HG03159 (cell line): ENCODE results near the gene DLEC1.
"Not testable (repeated sequence)": the region's sequence is repeated elsewhere in the genome, so short reads cannot be mapped to it uniquely, and the experiment has no call there.

ENCODE experiments used
- ATAC-seq: cut with Tn5 transposase; IDR thresholded peaks from one replicate; pipeline ENCODE4 v1.9.1; 2021; ENCODE audit warnings: mild to moderate bottlenecking, moderate library complexity; ENCODE audit not compliant: unreplicated experiment

The DLEC1 gene

DNA sequence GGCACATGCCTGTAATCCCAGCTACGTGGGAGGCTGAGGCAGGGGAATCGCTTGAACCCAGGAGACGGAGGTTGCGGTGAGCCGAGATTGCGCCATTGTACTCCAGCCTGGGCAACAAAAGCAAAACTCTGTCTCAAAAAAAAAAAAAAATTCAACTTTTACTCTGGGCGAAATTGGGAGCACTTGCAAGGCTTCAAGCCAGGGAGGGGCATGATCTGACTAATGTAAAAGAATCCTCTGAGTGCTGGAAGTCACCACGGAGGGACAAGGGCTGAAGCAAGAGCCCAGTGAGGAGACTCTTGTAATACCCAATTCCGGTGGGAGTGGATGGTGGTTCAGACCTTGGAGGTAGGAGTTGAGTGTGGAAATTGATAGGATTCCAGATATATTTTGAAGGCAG lies 4.7 kb upstream of the DLEC1 start:
- ATAC-seq = not testable (repeated sequence)

DNA sequence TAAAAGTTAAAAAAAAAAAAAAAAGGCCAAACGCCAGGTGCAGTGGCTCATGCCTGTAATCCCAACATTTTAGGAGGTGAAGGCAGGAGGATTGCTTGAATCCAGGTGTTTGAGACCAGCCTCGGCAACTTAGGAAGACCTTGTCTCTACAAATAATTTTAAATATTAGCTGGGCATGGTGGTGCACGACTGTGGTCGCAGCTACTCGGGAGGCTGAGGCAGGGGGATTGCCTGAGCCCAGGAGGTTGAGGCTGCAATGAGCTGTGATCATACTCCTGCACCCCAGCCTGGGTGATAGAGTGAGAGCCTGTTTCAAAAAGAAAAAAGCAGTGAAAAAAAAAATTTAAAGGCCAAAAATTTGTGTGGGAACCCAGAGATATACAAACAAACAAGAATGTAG lies 2.7 kb upstream of the DLEC1 start:
- ATAC-seq = no peak

DNA sequence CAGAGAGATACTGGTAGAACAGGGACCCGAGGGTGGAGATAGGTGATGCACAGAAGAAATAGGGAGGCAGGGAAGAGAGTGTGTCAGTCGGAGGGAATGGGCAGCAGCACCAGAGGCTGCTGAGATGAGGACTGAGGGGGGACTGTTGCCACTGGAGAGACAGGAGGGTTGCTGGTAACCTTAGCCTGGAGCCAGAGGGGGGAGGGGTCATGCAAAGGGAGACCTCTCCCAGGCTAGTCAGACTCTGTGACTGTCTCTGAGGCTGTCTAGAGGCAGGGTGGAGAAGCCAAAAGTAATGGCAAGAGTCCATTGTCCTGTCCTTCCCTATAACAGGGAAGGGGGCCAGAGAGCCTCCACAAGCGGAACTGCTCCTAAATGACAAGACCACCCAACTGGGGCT lies 2.1 kb upstream of the DLEC1 start:
- ATAC-seq = no peak

DNA sequence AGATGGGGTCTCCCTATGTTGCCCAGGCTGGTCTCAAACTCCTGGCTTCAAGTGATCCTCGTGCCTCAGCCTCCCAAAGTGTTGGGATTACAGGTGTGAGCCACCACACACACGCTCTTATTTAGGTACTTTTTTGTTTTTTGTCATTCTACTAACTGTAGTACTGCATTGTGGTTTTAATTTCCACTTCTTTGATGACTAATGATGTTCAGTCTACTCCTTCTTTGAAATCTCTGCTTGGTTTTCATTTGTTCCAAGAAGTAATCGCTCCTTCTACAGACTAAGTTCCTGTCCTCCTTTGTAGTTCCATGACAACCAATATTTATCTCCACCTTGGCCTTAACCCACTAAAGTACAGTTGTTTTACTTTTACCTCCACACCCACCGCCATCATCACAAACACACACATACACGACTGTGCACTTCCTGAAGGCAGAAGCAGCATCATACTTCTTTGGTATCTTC lies 529 bp upstream of the DLEC1 start:
- no peak for ATAC-seq

DNA sequence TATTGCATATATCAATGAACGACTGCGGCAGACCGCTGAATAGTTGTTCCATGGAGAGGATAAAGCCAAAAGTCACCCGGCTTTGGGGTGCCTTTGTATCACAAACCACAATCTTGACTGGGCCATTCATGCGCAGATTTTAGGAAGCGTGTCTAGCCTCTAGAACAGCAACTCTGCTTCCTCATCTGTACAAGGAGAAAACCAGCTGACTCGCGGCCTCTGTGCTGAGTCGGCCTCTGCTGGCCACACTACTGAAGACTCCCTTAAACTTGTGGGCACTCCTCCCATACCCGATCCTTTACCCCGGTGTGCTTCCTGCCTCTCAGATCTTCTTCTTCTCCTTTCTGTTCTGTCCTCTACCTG lies 872 bp downstream of the DLEC1 start:
- peak; percentile 42 for ATAC-seq

DNA sequence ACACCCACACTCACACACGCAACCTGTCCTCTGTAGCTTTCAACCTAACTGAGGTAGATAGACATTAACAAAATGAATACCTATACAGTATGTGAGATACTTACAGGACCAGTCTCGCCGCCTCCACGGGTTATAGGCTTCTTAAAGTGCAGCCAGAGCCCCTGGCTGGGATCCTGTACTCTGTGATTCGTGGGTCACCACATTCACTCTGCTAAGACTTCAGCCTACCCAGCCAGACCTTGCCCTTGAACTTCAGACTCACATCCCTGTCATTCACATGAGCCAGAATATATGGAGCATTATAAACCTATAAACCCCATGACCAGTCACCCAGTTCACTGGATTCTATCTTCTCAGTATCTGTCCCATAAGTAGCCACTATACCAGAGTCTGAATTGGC lies 1.4 kb downstream of the DLEC1 start:
- ATAC-seq = no peak

DNA sequence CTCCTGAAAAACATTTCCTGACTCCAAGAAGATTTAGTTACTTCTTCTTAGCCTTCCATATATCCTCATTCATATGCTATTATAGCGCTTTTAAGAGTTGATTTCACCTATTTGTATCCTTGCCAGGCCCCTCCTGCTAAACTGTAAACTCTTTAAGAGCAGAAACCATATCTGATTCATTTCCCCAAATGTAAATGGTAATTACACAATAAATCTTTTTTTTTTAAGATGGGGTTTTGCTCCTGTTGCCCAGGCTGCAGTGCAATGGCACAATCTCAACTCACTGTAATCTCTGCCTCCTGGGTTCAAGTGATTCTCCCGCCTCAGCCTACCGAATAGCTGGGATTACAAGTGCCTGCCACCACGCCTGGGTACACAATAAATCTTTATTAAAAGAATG lies 4.5 kb downstream of the DLEC1 start:
- no peak for ATAC-seq

DNA sequence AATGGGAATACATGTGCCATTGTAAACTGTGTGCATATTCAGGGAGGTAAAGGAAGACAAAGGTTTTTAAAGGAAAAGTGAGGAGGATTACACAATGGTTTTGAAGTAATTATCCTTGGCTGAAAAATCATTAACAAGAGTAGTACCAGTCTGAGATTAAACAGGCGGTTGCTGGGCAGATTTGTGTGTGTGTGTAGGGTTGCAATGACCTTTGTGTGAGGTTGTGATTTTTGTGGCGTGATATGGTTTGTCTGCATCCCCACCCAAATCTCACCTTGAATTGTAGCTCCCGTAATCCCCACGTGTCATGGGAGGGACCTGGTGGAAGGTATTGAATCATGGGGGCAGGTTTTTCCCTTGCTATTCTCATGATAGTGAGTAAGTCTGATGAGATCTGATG lies 7.0 kb downstream of the DLEC1 start:
- no peak for ATAC-seq

DNA sequence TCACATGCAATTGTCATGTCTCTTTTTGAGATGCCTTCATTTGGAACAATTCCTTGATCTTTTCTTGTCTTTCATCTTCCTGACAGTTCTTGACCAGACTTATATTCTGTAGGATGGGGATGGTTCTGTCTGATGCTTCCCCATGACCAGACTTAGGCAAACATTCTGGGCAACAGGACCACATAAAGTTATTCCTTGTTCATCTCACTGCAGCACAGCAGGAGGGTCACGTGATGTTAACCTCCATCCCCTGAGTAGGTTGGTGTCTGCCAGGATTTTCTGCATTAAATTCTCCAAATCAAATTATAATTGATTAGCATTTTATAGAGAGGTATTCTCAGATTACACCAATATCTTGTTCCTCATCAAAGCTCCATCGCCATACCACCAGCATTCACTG lies 7.8 kb downstream of the DLEC1 start:
- no peak for ATAC-seq

DNA sequence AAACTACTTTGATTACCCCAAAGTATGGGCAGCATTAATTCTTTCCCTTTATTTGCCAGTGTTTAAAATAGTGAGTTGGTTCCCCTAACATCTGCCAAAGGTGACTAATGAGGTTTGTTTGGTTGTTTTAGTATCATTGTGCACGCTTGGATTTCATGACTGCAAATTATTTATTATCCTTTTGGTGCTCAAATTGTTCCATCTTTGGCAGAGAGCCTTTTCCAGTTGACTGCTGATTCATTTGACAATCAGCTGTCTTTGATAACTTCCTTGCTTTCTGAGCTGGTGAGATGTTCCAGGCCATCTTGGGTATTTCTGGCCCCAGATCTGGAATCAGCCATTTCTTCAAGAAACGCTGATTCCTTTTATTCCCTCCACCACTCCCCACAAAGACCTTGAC lies 8.9 kb downstream of the DLEC1 start:
- ATAC-seq = no peak

DNA sequence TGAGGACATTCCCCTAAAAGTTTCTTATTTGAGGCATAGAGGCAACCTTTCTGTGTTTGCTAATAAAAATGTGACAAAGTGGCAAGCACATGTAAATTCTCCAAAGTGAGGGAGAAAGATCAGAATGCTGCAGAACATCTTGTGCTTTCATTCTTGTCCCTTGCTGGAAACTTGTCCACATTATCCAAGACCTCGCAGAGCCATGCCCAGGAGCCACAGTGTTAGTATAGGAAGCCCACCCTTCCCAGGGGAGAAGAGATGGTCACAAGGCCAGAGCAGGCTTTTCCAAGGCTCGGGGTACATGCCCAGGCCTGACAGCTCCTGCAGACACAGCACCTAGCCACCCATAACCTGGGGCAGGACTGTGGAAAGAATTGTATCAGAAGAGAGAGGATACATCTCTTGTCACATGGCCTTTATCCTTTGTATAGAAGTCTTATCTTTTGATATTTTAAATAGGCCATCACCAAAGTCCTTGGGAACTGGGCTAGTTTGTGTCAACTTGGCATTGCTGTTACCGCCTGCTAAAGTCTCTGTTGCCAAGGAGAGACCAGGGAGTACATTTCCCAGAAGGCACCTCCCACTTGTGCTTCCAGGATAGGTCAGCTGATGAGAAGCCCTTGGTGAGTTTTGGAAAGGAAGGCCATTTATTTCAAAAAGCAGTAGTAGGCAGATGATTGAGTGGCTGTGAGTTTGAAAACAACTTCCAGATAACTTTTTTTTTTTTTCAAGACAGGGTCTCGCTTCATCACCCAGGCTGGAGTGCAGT lies 10.5 kb downstream of the DLEC1 start:
- ATAC-seq = no peak

DNA sequence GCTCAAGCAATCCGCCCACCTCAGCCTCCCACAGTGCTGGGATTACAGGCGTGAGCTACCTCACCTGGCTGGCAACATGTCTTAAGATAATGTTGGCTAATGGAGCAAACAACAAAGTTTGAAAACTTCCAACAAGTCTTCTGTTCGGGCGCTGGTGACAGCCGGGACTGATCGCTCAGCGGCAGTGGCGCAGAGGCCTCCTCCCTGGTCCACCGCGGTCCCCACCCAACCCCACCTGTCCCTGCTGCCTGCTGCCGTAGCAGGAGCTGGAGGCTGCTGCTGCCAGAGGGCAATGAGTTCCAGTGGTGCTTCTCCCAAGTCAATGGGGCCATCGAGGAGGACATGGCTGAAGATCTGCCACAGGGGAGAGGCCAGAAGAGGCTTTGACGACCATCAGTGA lies 12.1 kb downstream of the DLEC1 start:
- ATAC-seq = no peak

DNA sequence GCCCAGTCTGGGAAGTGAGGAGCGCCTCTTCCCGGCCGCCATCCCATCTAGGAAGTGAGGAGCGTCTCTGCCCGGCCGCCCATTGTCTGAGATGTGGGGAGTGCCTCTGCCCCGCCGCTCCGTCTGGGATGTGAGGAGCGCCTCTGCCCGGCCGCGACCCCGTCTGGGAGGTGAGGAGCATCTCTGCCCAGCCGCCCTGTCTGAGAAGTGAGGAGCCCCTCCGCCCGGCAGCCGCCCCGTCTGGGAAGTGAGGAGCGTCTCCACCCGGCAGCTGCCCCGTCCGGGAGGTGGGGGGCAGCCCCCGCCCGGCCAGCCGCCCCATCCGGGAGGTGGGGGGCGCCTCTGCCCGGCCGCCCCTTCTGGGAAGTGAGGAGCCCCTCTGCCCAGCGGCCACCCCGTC lies 14.3 kb downstream of the DLEC1 start:
- not testable (repeated sequence) for ATAC-seq

DNA sequence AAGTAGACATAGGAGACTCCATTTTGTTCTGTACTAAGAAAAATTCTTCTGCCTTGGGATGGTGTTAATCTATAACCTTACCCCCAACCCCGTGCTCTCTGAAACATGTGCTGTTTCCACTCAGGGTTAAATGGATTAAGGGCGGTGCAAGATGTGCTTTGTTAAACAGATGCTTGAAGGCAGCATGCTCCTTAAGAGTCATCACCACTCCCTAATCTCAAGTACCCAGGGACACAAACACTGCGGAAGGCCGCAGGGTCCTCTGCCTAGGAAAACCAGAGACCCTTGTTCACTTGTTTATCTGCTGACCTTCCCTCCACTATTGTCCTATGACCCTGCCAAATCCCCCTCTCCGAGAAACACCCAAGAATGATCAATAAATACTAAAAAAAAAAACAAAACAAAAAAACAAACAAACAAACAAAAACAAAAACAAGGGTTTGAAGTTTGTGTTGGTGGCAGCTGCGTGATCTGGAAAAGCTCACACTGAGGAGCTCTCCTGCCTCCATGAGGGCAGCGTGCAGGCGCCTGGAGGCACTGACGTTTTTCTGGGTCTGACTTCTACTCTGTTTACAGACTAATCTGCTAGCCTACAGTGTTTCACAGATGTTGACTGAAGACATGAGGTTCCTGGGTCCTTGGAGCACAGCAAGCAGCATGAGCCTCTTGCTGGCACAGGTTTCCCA lies 14.9 kb downstream of the DLEC1 start:
- ATAC-seq = not testable (repeated sequence)

DNA sequence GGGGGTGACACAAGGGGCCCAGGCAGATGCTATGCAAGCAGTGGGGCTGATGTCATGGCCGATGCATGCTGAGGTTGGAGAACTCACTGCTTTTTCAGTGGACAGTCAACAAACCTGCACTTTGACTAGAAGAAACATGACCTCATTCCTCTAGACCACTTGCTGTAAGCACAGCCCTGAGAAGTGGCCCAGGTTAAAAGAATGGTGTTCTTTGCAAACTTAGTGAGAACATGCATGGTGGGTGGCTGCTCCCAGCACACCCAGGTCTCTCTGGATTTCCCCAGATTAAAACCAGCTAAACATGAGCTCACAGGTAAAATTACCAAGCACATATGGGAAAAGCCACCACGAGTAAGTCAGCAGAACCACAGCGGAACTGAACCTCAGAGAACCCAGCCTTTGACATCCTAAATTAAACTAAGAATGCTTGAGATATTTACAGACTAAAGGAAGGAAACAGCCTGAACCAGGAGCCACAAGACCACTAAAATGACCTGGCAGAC lies 15.5 kb downstream of the DLEC1 start:
- ATAC-seq = no peak

DNA sequence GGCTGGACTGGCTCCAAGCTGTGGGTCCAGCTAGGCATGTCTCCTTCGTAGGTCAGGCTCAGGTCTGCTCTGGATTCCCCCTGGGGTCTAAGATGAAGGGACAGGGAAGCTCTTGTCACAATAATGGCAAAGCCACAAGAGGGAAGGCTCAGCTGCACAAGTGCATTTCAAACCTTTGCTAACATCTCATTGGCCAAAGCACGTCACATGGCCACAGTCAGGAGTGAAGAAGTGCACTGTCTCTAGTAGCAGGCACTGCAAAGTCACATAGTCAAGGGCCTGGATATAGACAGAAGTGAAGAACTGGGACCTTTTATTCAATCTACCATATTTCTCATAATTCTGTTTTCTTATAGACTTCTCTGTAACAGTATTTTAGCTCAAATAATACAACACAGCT lies 20.1 kb downstream of the DLEC1 start:
- ATAC-seq = no peak

DNA sequence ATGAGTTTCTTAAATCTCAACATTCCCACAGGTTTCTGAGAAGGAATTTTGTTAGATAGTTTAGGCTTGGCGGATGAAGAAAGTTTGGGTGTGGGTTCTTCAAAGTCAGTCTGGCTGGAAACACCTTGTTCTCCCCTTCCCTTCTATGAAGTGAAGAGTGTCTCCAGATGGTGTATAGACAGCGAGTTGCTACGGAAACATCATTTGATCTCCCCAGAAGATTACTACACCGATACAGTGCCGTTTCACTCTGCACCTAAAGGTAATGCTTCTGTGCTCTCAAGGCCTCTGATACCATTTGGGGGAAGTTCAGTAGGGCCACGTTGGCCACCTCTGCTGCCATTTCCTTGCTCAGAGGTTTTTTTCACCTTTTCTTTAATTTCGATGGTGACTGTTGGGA lies 20.6 kb downstream of the DLEC1 start:
- ATAC-seq = no peak

DNA sequence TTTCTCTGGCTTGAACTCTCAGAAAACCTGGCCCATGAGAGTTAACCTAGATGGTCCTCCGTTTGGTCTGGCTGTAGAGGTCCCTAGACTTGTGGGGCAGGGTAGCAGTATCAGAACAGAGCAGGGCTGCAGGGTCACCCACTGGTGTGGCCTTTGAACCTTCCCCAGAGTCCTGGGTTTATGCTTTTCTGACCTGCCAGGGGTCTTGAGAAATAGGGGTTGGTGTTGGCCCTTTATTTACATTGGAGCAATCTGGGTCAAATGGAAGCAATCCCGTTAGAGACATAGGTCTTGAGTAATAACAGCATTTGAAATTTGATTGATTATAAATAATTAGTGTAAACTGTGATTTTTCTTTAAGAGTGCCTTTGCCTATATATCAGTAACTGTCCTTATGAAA lies 23.8 kb downstream of the DLEC1 start:
- ATAC-seq = no peak

DNA sequence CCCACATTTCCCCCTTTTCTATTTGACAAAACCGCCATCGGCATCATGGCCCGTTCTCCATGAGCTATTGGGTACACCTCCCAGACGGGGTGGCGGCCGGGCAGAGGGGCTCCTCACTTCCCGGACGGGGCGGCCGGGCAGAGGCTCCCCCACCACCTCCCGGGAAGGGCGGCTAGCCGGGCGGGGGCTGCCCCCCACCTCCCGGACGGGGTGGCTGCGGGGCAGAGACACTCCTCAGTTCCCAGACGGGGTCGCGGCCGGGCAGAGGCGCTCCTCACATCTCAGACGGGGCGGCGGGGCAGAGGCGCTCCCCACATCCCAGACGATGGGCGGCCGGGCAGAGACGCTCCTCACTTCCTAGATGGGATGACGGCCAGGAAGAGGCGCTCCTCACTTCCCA lies 25.4 kb downstream of the DLEC1 start:
- ATAC-seq = not testable (repeated sequence)

DNA sequence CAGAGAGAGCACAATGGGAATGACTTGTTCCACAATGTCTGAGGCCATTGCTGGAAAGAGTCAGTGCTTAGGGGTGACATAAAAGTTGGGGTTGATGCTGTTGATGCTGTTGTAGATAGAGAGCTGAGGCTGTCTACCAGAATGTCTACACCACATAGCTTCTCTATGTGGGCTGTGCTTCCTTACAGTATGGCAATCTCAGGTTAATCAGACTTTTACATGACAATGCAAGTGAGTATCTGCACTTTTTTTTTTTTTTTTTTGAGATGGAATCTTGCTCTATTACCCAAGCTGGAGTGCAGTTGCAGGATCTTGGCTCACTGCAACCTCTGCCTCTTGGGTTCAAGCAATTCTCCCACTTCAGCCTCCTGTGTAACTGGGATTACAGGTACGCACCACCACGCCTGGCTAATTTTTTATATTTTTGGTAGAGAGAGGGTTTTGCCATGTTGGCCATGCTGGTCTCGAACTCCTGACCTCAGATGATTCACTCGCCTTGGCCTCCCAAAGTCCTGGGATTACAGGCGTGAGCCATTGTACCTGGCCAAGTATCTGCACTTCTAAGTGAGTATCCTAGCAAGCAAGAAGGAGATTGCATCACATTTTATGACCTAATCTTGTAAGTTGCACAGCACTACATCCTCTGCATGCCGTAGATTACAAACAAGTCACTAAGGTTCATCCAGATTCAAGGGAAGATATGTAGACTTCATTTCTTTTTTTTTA lies 28.7 kb downstream of the DLEC1 start:
- no peak for ATAC-seq

DNA sequence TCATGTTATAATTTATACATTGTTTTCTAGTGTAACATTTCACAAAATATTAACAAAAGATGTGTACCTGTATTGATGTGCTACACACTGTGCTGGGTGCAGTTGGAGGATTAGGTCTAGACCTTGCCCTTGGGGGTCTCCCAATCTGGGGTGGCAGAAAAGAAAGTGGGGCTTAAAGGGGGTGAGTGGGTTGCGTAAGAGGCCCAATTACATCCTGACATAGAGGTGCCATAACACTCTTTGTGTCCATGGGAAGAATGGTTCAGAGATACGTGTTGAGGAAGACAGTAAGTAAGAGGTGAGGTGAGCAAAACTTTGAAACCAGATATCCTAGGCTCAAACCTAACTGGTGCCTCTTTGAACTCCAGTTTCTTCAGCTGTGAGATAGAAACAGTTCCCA lies 31.0 kb downstream of the DLEC1 start:
- ATAC-seq = no peak

DNA sequence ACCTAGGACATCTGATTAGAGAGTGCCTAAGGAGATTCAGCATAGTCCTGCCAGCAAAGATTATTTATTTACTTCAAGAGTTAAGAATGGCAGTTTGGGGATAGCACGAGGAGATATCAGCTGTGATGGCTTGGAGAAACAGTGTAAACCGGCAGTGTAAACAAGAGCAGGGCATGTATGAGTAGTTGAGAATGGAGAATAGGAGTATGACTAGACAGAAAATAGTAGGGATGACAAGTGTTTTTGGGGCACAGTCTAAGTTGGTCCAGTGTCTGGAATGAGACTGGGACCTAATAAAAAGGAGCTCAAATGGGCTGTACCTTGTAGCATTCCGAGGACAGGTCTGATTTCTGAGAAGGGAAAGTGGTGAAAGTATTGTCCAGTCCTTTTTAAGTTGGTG lies 38.1 kb downstream of the DLEC1 start:
- not testable (repeated sequence) for ATAC-seq
